ENCODE results near the gene NHSL2. TPM values are rescaled to one million over a fixed set of nuclear protein-coding genes. Genes with fewer than 3 reads are reported as not detected.

The NHSL2 gene
- polyA plus RNA-seq, 1 of the 3 experiments (the other 2 are of a cell fraction), result 0.61 TPM

- no peak for TF ChIP-seq POLR2AphosphoS5 (IDR thresholded peaks at IDR 0.05; ENCODE audit: low read depth, low read length)
- no peak for TF ChIP-seq MAX (IDR thresholded peaks at IDR 0.05; ENCODE audit: low read depth)
- no peak for TF ChIP-seq IRF3 (IDR thresholded peaks at IDR 0.05; ENCODE audit: low read depth, low read length)
- TF ChIP-seq EZH2phosphoT487 (IDR thresholded peaks at IDR 0.05; ENCODE audit: borderline replicate concordance, low read depth), result no peak
- no peak for TF ChIP-seq ELF1 (IDR thresholded peaks at IDR 0.05)
- no peak for TF ChIP-seq MEF2A (IDR thresholded peaks at IDR 0.05; ENCODE audit: borderline replicate concordance, low read depth)
- no peak for TF ChIP-seq GABPA (IDR thresholded peaks at IDR 0.05; ENCODE audit: low read depth)
- no peak for TF ChIP-seq EP300 (IDR thresholded peaks at IDR 0.05; ENCODE audit: borderline replicate concordance in 1 of 2, low read depth in 1 of 2, low read length in 1 of 2)
- no peak for TF ChIP-seq TCF12 (IDR thresholded peaks at IDR 0.05)
- TF ChIP-seq SIN3A (IDR thresholded peaks at IDR 0.05; ENCODE audit: borderline replicate concordance, low read depth, low read length), result no peak
- TF ChIP-seq REST (IDR thresholded peaks at IDR 0.05; ENCODE audit: low read depth, low read length), result no peak
- no peak for TF ChIP-seq TEAD4 (IDR thresholded peaks at IDR 0.05; ENCODE audit: borderline replicate concordance, insufficient read depth)
- no peak for TF ChIP-seq RFX5 (IDR thresholded peaks at IDR 0.05; ENCODE audit: low read length)
- TF ChIP-seq RXRA (IDR thresholded peaks at IDR 0.05; ENCODE audit: borderline replicate concordance, low read depth), result no peak
Observed at GRCh38 chrX:72001471-72001870, 90.8 kb downstream of the NHSL2 start.

More at GRCh38 chrX:72001471-72001870, 90.8 kb downstream of the NHSL2 start:
- Histone ChIP-seq H3F3A (replicated peaks; ENCODE audit: insufficient read depth) (no peaks in the 10 kb centered on the region), H3K79me2 (ENCODE audit: insufficient read depth) (no peaks in the 10 kb centered on the region), H3K9me2 (no peaks in the 10 kb centered on the region), H3K27me3 (ENCODE audit: insufficient read depth) (peaks cover 8% of the 10 kb centered on the region; the same call in 1 of the 2 replicates), H3K36me3 (replicated peaks in 1 of 2; ENCODE audit: control insufficient read depth in 1 of 2, insufficient read depth in 2 of 2, low read length in 1 of 2) (no peaks in the 10 kb centered on the region), H3K4me1 (ENCODE audit: control insufficient read depth in 1 of 2, insufficient read depth in 2 of 2, low read depth in 1 of 2, low read length in 1 of 2) (peaks cover 0 to 8% of the 10 kb centered on the region in 2 experiments; a peak in 1 of 4 replicates), H3K27ac (ENCODE audit: low read depth in 2 of 2, low read length in 1 of 2) (no peak overlapping the region), H4K20me1 (ENCODE audit: insufficient read depth) (no peaks in the 10 kb centered on the region; the same call in 1 of the 2 replicates), H3K4me2 (no peak overlapping the region), H3K4me3 (ENCODE audit: low read depth in 2 of 2, low read length in 1 of 2) (no peak overlapping the region), H3K9me3 (no peaks in the 10 kb centered on the region), H2AFZ (ENCODE audit: low read depth) (no peak overlapping the region), H3K9ac (no peak overlapping the region)
- no peak for DNase-seq
- 66% methylated on average over 3 of the region's 3 CpGs for WGBS (ENCODE audit: low lambda C conversion rate)
- ChIA-PET POLR2A (no interaction called here), CTCF (interaction anchor here (1.1 to 8.2 kb wide), 4 partner anchors 11 to 125 kb away, joined by 3 to 57 read pairs (median 20); no protein-coding TSS in a partner anchor)
